Fibroblast of mammary gland (primary cell): ENCODE results near the gene DLEU7.

Experiments
- DNase-seq: peaks from one replicate; pipeline ENCODE4 v3.0.0-alpha.2; 2010; ENCODE audit warnings: low read depth
- H3K4me3 ChIP-seq: 2 replicates; pipeline ENCODE4 v1.5.1; 2011; ENCODE audit warnings: low read depth, mild to moderate bottlenecking, low read length, moderate library complexity; ENCODE audit not compliant: control insufficient read depth
- CTCF ChIP-seq: conservative IDR thresholded peaks from 2 replicates; pipeline ENCODE4 v1.5.1; 2011; ENCODE audit warnings: low read depth, low read length, inconsistent platforms; ENCODE audit not compliant: control insufficient read depth, insufficient read depth

Gene DLEU7

DNA sequence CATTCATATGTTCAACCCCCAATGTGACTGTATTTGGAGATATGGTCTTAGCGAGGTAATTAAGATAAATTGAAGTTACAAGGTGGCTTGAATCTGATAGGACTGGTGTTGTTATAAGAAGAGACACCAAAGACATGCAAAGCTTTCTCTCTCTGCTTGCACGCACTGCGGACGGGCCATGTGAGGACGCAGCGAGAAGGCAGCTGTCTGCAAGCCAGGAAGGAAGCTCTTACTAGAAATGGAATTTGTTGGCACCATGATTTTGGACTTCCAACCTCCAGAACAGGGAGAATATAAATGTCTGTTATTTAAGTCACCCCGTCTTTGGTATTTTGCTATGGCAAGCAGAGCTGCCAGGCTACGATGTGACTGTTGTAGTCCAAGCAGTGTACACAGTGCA, 4.8 kb downstream of the DLEU7 start:
- no peak for TF ChIP-seq CTCF
- no peak overlapping the region for H3K4me3 ChIP-seq
- no peak for DNase-seq

GRCh38 chr13:50838031-50838430, 5.5 kb downstream of the DLEU7 start:
- no peak overlapping the region for H3K4me3 ChIP-seq
- TF ChIP-seq CTCF, result no peak
- DNase-seq, result no peak

DNA sequence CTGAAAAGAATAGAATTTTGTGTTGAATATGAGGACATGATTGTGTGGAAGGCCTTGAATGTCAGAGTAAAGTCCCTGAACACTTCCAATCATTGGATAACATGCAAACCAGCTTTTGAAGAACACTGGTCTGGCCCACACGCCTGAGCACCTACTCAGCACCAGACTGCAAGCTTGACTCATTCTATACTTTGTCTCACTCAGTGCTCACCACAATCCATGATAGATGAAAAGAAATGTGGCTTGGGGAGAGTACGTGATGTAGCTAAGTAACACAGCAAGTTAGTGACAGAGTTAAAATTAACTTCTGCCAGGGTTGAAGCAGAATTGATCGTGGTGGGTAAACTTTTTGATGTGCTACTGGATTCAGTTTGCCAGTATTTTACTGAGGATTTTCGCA, 12.0 kb downstream of the DLEU7 start:
- TF ChIP-seq CTCF, result no peak
- peak; percentile 29 for DNase-seq
- no peak overlapping the region for H3K4me3 ChIP-seq

GRCh38 chr13:50829896-50830295, 13.6 kb downstream of the DLEU7 start:
- peak; percentile 86 for DNase-seq
- no peak for TF ChIP-seq CTCF
- H3K4me3 ChIP-seq, result no peak overlapping the region

- no peak for TF ChIP-seq CTCF
- no peak overlapping the region for H3K4me3 ChIP-seq
- DNase-seq, result no peak
Observed at GRCh38 chr13:50829226-50829625, 14.3 kb downstream of the DLEU7 start.

GRCh38 chr13:50826035-50826434, 17.5 kb downstream of the DLEU7 start:
- H3K4me3 ChIP-seq, result no peak overlapping the region
- TF ChIP-seq CTCF, result no peak
- no peak for DNase-seq

DNA sequence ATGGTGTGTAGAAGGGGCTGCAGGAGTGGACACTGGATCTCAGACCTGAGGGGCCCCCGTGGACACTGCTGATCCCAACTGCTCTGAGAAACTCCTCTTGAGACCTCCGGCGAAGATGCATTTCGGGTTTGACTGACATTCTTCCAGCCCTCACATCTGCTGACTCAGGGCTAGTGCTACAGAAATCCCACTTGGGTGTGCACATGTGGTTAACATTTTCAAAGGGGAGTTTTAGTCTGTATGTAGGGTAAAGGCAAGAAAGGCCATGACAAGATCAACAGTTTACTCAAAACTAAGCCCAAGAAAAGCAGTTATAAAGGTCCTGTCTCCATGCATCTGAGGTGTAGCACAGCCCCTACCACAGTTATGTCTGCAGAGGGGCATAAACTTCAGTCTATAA, 31.2 kb downstream of the DLEU7 start:
- TF ChIP-seq CTCF, result no peak
- no peak overlapping the region for H3K4me3 ChIP-seq
- no peak for DNase-seq
